Neural cell (in vitro differentiated cells): Measurements from ENCODE around the gene RNF144A. TPM values are rescaled to one million over a fixed set of nuclear protein-coding genes. Genes with fewer than 3 reads are reported as not detected.

Source experiments
- H2AFZ ChIP-seq: fragments of 200-600, 300-800 bp; sonication (generic), shearing (Covaris generic); 2 replicates; pipeline ENCODE4 v1.6.0; 2014; ENCODE audit warnings: low read depth, mild to moderate bottlenecking, antibody characterized with exemption, low read length, moderate library complexity
- H3F3A ChIP-seq: fragments of 200-600 bp; shearing (Covaris generic); 2 replicates; pipeline ENCODE4 v1.6.1; 2016; ENCODE audit warnings: mild to moderate bottlenecking, moderate library complexity, mixed read lengths, antibody characterized with exemption, low read length; ENCODE audit not compliant: insufficient read depth, poor library complexity, severe bottlenecking
- H3K27ac ChIP-seq: fragments of 200-600, 300-800 bp; sonication (generic), shearing (Covaris generic); 2 replicates; pipeline ENCODE4 v1.5.1; 2014; ENCODE audit warnings: mild to moderate bottlenecking, low read length, moderate library complexity
- H3K27me3 ChIP-seq: fragments of 300-800, 200-600 bp; sonication (generic), shearing (Covaris generic); 2 replicates; pipeline ENCODE4 v1.6.0; 2014; ENCODE audit warnings: mild to moderate bottlenecking, low read depth, low read length, moderate library complexity; ENCODE audit not compliant: insufficient read depth
- H3K36me3 ChIP-seq: fragments of 300-800, 200-600 bp; sonication (generic), shearing (Covaris generic); 2 replicates; pipeline ENCODE4 v1.5.1; 2014; ENCODE audit warnings: mild to moderate bottlenecking, antibody characterized with exemption, low read length, moderate library complexity; ENCODE audit not compliant: insufficient read depth
- H3K4me2 ChIP-seq: fragments of 300-800, 200-600 bp; sonication (generic), shearing (Covaris generic); 2 replicates; pipeline ENCODE4 v1.6.0; 2014; ENCODE audit warnings: mild to moderate bottlenecking, low read length
- H3K4me3 ChIP-seq: fragments of 300-800, 200-600 bp; sonication (generic), shearing (Covaris generic); 2 replicates; pipeline ENCODE4 v1.5.1; 2014; ENCODE audit warnings: mild to moderate bottlenecking, low read length, moderate library complexity
- H3K79me2 ChIP-seq: fragments of 200-600 bp; shearing (Covaris generic); replicated peaks from 2 replicates; pipeline ENCODE4 v1.6.0; 2014; ENCODE audit warnings: mild to moderate bottlenecking, low read length, moderate library complexity; ENCODE audit not compliant: insufficient read depth
- H3K9ac ChIP-seq: fragments of 300-800, 200-600 bp; sonication (generic), shearing (Covaris generic); 2 replicates; pipeline ENCODE4 v1.6.1; 2016; ENCODE audit warnings: mild to moderate bottlenecking, low read length, mixed read lengths
- H3K9me2 ChIP-seq: fragments of 200-600 bp; shearing (Covaris generic); 2 replicates; pipeline ENCODE4 v1.6.1; 2016; ENCODE audit warnings: mild to moderate bottlenecking, low read length, mixed read lengths; ENCODE audit not compliant: insufficient read depth
- H3K9me3 ChIP-seq: fragments of 200-600, 300-800 bp; sonication (generic), shearing (Covaris generic); 2 replicates; pipeline ENCODE4 v1.6.1; 2016; ENCODE audit warnings: mild to moderate bottlenecking, mixed run types, low read length, moderate library complexity, mixed read lengths
- H4K20me1 ChIP-seq: fragments of 200-600 bp; shearing (Covaris generic); 2 replicates; pipeline ENCODE4 v1.6.1; 2016; ENCODE audit warnings: mild to moderate bottlenecking, mixed run types; ENCODE audit not compliant: insufficient read depth
- EP300 ChIP-seq: fragments of 450-650 bp; conservative IDR thresholded peaks from 2 replicates; pipeline ENCODE4 v1.6.1; 2014; ENCODE audit warnings: antibody characterized with exemption, mild to moderate bottlenecking, moderate library complexity; ENCODE audit not compliant: poor library complexity, severe bottlenecking
- EZH2 ChIP-seq: fragments of 200-600, 300-800 bp; shearing (Covaris generic), sonication (generic); IDR thresholded peaks from 2 replicates; pipeline ENCODE4 v1.6.1; 2014; ENCODE audit warnings: antibody characterized with exemption, low read length, borderline replicate concordance, mild to moderate bottlenecking; ENCODE audit not compliant: insufficient read depth, poor library complexity, severe bottlenecking
- MXI1 ChIP-seq: fragments of 450-650 bp; conservative IDR thresholded peaks from 2 replicates; pipeline ENCODE4 v1.6.1; 2014; ENCODE audit warnings: antibody characterized with exemption, mild to moderate bottlenecking; ENCODE audit not compliant: poor library complexity, severe bottlenecking
- POLR2AphosphoS5 ChIP-seq: IDR thresholded peaks from 2 replicates; pipeline ENCODE4 v1.6.1; 2012
- RAD21 ChIP-seq: fragments of 450-650 bp; conservative IDR thresholded peaks from 2 replicates; pipeline ENCODE4 v1.6.1; 2014; ENCODE audit warnings: antibody characterized with exemption, mild to moderate bottlenecking, moderate library complexity
- SMC3 ChIP-seq: fragments of 450-650 bp; conservative IDR thresholded peaks from 2 replicates; pipeline ENCODE4 v1.6.1; 2014; ENCODE audit warnings: antibody characterized with exemption, mild to moderate bottlenecking, moderate library complexity; ENCODE audit not compliant: poor library complexity
- TAF1 ChIP-seq: IDR thresholded peaks from 2 replicates; pipeline ENCODE4 v1.6.1; 2012; ENCODE audit warnings: low read depth
- polyA plus RNA-seq: library from polyadenylated mRNA; depleted of rRNA; stranded (reverse); fragments of >200 nt; gene quantifications from 2 replicates; pipeline ENCODE4 v1.2.3, GENCODE V29; 2014
- TF ChIP-seq, protein P1 (sequence below): fragments of 450-650 bp; IDR thresholded peaks from 2 replicates; pipeline ENCODE4 v1.5.1; 2014; ENCODE audit warnings: antibody characterized with exemption, mild to moderate bottlenecking, moderate library complexity; ENCODE audit not compliant: poor library complexity, severe bottlenecking
- TF ChIP-seq, protein P2 (sequence below): IDR thresholded peaks from 2 replicates; pipeline ENCODE4 v1.6.1; 2012; ENCODE audit warnings: borderline replicate concordance

The RNF144A gene
- polyA plus RNA-seq, 1 donor from 2014 or later: 26.9 TPM

DNA sequence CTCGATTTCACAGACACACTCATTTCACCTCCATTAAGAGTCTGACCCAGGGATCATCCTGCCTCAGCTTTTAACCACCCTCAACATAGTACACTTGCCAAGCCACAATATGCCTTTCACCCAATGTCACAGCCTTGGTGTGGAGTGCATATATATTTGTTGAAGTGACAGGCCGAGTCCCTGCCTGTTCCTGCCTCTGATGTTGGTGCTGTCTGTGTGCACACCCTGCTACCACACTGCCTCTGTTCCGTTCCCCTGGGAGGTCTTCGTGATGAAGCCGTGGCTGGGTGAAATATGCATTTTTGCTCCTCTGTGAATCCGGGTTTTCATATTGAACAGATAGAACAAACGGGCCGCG, 90.3 kb downstream of the RNF144A start:
- no peaks in the 10 kb centered on the region for H4K20me1 ChIP-seq
- H3K9me2 ChIP-seq: no peaks in the 10 kb centered on the region
- H3K4me2 ChIP-seq: no peak overlapping the region
- TF ChIP-seq, protein P1, sequence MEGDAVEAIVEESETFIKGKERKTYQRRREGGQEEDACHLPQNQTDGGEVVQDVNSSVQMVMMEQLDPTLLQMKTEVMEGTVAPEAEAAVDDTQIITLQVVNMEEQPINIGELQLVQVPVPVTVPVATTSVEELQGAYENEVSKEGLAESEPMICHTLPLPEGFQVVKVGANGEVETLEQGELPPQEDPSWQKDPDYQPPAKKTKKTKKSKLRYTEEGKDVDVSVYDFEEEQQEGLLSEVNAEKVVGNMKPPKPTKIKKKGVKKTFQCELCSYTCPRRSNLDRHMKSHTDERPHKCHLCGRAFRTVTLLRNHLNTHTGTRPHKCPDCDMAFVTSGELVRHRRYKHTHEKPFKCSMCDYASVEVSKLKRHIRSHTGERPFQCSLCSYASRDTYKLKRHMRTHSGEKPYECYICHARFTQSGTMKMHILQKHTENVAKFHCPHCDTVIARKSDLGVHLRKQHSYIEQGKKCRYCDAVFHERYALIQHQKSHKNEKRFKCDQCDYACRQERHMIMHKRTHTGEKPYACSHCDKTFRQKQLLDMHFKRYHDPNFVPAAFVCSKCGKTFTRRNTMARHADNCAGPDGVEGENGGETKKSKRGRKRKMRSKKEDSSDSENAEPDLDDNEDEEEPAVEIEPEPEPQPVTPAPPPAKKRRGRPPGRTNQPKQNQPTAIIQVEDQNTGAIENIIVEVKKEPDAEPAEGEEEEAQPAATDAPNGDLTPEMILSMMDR: no peak
- TF ChIP-seq EP300: no peak
- no peak for TF ChIP-seq POLR2AphosphoS5
- TF ChIP-seq, protein P2, sequence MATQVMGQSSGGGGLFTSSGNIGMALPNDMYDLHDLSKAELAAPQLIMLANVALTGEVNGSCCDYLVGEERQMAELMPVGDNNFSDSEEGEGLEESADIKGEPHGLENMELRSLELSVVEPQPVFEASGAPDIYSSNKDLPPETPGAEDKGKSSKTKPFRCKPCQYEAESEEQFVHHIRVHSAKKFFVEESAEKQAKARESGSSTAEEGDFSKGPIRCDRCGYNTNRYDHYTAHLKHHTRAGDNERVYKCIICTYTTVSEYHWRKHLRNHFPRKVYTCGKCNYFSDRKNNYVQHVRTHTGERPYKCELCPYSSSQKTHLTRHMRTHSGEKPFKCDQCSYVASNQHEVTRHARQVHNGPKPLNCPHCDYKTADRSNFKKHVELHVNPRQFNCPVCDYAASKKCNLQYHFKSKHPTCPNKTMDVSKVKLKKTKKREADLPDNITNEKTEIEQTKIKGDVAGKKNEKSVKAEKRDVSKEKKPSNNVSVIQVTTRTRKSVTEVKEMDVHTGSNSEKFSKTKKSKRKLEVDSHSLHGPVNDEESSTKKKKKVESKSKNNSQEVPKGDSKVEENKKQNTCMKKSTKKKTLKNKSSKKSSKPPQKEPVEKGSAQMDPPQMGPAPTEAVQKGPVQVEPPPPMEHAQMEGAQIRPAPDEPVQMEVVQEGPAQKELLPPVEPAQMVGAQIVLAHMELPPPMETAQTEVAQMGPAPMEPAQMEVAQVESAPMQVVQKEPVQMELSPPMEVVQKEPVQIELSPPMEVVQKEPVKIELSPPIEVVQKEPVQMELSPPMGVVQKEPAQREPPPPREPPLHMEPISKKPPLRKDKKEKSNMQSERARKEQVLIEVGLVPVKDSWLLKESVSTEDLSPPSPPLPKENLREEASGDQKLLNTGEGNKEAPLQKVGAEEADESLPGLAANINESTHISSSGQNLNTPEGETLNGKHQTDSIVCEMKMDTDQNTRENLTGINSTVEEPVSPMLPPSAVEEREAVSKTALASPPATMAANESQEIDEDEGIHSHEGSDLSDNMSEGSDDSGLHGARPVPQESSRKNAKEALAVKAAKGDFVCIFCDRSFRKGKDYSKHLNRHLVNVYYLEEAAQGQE: no peak
- TF ChIP-seq RAD21: no peak
- TF ChIP-seq SMC3: no peak
- TF ChIP-seq TAF1: no peak
- no peak for TF ChIP-seq EZH2
- TF ChIP-seq MXI1: no peak
- no peak overlapping the region for H3K27ac ChIP-seq
- no peaks in the 10 kb centered on the region for H3F3A ChIP-seq
- H2AFZ ChIP-seq: no peak overlapping the region
- H3K4me3 ChIP-seq: no peak overlapping the region
- H3K27me3 ChIP-seq: no peaks in the 10 kb centered on the region
- no peaks in the 10 kb centered on the region for H3K36me3 ChIP-seq
- no peak overlapping the region for H3K9ac ChIP-seq
- H3K9me3 ChIP-seq: no peaks in the 10 kb centered on the region
- H3K79me2 ChIP-seq: no peaks in the 10 kb centered on the region

DNA sequence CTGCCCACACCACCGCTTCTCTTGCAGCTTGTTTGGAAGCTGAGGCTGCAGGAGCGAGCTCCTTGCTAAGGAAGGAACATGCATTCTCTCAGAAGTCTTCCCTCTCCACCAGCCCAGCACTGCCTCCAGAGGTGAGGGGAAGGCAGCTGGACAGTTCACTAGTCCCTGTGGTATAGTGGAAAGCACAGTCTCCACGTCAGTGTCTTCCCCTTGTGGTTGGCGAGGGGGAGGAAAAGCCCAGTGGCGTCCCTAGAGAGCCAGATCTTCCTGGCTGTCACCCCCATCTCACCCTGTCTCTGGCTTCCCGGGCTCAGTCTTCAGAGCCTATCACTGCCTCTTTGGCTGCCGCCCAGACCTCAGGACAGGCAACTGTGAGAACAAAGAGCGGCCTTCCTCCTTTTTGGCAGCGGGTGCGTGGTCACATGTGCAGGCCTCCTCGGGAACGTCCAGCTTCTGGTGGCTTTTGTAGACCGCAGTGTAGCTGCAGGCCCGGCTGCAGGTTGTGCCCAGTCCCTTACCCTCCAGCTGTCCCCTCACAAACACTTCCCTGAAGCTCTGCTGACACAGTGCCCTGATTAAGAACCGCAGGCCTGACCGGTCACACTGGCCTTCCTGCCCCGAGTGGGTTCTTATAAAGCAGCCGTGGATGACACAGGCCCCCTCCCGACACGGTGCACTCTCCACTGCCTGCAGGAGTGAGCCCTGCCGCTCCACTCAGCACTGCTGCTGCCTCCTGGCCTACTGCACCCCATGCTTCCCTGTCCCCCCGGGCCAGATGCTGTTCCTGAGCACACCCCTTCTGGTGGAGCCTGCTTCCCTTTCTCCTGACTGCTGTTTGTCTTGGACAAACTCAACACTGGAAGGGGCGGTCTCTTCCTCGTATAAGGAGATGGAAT, 90.9 kb downstream of the RNF144A start:
- no peak for TF ChIP-seq EP300
- TF ChIP-seq MXI1: no peak
- no peak for TF ChIP-seq POLR2AphosphoS5
- TF ChIP-seq, protein P2: no peak
- TF ChIP-seq SMC3: no peak
- TF ChIP-seq, protein P1: no peak
- TF ChIP-seq TAF1: no peak
- TF ChIP-seq RAD21: no peak
- TF ChIP-seq EZH2: no peak
- no peaks in the 10 kb centered on the region for H3K27me3 ChIP-seq
- no peak overlapping the region for H3K4me2 ChIP-seq

More for the DNA sequence above, 90.9 kb downstream of the RNF144A start:
- H3K79me2 ChIP-seq: no peaks in the 10 kb centered on the region
- H3K9ac ChIP-seq: no peak overlapping the region
- H3K9me3 ChIP-seq: no peaks in the 10 kb centered on the region
- H3K4me3 ChIP-seq: no peak overlapping the region
- no peaks in the 10 kb centered on the region for H3F3A ChIP-seq
- no peak overlapping the region for H2AFZ ChIP-seq
- H3K36me3 ChIP-seq: no peaks in the 10 kb centered on the region
- no peak overlapping the region for H3K27ac ChIP-seq
- H4K20me1 ChIP-seq: no peaks in the 10 kb centered on the region
- H3K9me2 ChIP-seq: no peaks in the 10 kb centered on the region
